OCI-LY3 (cell line): ENCODE data around the gene WDR4.

Source experiments
- EZH2phosphoT487 ChIP-seq: fragments of 200-600 bp; shearing (Covaris generic); IDR thresholded peaks from 2 replicates; pipeline ENCODE4 v1.6.1; 2018; ENCODE audit warnings: antibody characterized with exemption, mixed run types, low read depth
- TF ChIP-seq, protein P1 (sequence below): fragments of 200-600, 300-600 bp; sonication (generic); IDR thresholded peaks from 2 replicates; pipeline ENCODE4 v1.5.1; 2014; ENCODE audit warnings: antibody characterized with exemption, low read length, low read depth

DNA sequence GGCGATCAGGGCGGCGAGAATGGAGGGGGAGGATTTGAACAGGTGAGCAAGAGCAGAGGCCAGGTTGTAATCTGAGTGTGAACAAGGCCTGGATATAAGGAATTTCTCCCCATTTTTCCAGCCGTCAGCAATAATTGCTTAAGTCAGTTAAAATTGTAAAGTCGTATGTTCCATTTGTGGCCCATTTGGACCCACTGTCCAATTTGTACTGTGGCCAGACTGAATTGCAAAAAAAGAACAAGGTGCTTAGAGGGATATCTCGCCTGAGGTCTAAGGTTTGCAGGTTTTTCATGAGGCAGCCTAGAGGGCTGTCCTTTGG, 45.1 kb upstream of the WDR4 start:
- TF ChIP-seq, protein P1, sequence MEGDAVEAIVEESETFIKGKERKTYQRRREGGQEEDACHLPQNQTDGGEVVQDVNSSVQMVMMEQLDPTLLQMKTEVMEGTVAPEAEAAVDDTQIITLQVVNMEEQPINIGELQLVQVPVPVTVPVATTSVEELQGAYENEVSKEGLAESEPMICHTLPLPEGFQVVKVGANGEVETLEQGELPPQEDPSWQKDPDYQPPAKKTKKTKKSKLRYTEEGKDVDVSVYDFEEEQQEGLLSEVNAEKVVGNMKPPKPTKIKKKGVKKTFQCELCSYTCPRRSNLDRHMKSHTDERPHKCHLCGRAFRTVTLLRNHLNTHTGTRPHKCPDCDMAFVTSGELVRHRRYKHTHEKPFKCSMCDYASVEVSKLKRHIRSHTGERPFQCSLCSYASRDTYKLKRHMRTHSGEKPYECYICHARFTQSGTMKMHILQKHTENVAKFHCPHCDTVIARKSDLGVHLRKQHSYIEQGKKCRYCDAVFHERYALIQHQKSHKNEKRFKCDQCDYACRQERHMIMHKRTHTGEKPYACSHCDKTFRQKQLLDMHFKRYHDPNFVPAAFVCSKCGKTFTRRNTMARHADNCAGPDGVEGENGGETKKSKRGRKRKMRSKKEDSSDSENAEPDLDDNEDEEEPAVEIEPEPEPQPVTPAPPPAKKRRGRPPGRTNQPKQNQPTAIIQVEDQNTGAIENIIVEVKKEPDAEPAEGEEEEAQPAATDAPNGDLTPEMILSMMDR: no peak
- TF ChIP-seq EZH2phosphoT487: no peak
